Stimulated activated CD4-positive, alpha-beta T cell treated with anti-CD3 and anti-CD28 coated beads, Interleukin-2, amount 100 ng/mL, for 48 hours (primary cell): Measurements from ENCODE around the gene COG5.
"Not testable (repeated sequence)": the region's sequence is repeated elsewhere in the genome, so short reads cannot be mapped to it uniquely, and the experiment has no call there.

ENCODE experiments used
- DNase-seq, 2 donors: peaks; one replicate each; pipeline ENCODE4 v3.0.0-alpha.2; 2020

The COG5 gene

GRCh38 chr7:107171496-107171895 is 392.2 kb downstream of the COG5 start:
- no peak for DNase-seq

GRCh38 chr7:107170051-107170915 is 393.4 kb downstream of the COG5 start:
- no peak for DNase-seq

GRCh38 chr7:107169120-107170050 is 394.3 kb downstream of the COG5 start:
- peak; percentile 80 to 84 for DNase-seq

GRCh38 chr7:107168233-107169119 is 395.2 kb downstream of the COG5 start, which contains the start of gene HBP1:
HBP1 (plus strand) TSS chr7:107169003; CDS start chr7:107179894, 10,891 bp downstream.
- peak; percentile 94 to 96 for DNase-seq

- DNase-seq = no peak
These were observed 396.1 kb downstream of the COG5 start for GRCh38 chr7:107167483-107168232.

GRCh38 chr7:107166736-107167426 is 396.8 kb downstream of the COG5 start:
- no peak for DNase-seq

GRCh38 chr7:107165341-107165740 is 398.4 kb downstream of the COG5 start:
- DNase-seq = no peak

- no peak for DNase-seq
These were observed 399.6 kb downstream of the COG5 start for GRCh38 chr7:107164092-107164491.

- DNase-seq = no peak
These were observed 401.2 kb downstream of the COG5 start for GRCh38 chr7:107162475-107162874.

GRCh38 chr7:107161415-107161814 is 402.3 kb downstream of the COG5 start:
- DNase-seq = no peak

- DNase-seq = no peak
These were observed 403.3 kb downstream of the COG5 start for GRCh38 chr7:107160389-107160788.

GRCh38 chr7:107158028-107158427 is 405.7 kb downstream of the COG5 start:
- no peak for DNase-seq

- DNase-seq = no peak
These were observed 406.6 kb downstream of the COG5 start for GRCh38 chr7:107157091-107157490.

GRCh38 chr7:107155726-107156125 is 408.0 kb downstream of the COG5 start:
- not testable (repeated sequence) for DNase-seq

- DNase-seq = no peak
These were observed 408.9 kb downstream of the COG5 start for GRCh38 chr7:107154826-107155225.

- no peak for DNase-seq
These were observed 411.7 kb downstream of the COG5 start for GRCh38 chr7:107152011-107152410.
